GM19463 (cell line): ENCODE measurements around the gene TACC2.

Experiments used
- ATAC-seq: cut with Tn5 transposase; IDR thresholded peaks from one replicate; pipeline ENCODE4 v1.9.1; 2021; ENCODE audit warnings: mild to moderate bottlenecking, moderate library complexity; ENCODE audit not compliant: unreplicated experiment

TACC2 gene

DNA sequence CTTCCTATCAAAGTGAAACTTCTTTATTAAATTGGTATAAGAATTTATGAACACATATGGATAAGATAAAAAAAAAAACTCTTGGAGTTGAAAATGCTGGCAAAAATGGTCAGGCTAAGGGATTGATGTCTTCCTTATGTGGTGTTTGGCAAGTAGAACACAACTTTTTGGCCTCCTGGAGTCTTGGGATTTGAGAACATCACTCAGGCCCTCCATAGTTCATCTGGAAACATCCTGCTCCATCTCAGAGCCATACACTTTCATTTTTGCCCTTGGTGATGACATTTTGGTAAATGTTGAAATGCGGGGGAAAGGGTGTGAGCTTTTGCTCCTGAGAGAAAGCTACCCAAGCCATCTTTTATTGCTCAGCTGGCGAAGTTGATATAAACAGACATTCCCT, 254.6 kb downstream of the TACC2 start:
- ATAC-seq: no peak

DNA sequence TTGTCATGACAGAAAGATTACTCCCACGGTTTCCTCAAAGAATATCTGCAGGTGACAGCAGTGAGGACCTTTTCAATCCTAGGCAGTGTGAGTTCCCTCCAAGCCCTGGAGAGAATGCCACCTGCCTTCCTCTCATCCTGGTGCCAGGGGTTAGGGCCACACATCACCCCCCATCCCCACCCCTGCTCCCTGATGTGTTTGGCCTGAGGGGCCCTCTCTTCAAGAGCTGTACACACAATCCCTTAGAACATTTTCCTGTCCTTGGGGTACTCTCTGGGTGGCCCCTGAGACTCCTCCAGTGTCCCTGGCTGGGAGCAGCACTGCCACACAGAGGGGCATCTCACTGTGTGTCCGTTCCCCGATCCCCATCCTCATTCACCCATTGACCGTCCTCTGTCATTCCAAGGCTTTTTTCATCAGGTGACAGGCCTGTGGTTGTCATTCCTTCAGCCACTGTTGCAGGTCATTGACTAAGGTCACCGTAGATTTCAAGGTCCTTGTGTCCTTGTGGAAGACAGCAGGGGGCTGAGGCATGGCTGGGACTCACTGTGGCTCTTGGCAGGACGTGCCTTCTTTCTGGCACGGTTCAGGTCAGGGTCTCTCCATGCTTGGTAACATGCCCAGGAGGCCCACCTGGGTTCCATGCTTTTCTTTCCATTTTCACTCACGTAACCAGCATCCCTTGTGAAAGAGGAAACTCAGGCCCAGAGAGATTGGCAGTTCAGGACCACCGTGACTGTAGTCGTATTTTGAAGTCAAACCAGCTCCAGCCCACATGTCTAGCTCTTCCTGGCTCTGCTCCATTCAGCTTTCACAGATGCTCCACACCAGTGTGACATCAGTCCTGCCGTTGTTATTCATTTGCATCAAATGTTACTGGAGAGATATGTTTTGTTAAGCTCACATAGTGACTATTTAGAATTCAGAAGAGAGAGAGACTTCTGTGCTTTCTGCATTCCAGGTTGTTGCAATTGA, 255.3 kb downstream of the TACC2 start:
- ATAC-seq: no peak

- no peak for ATAC-seq
These were observed 256.2 kb downstream of the TACC2 start for GRCh38 chr10:122245136-122245535.

- no peak for ATAC-seq
These were observed 256.9 kb downstream of the TACC2 start for GRCh38 chr10:122245897-122246296.

- no peak for ATAC-seq
These were observed 258.0 kb downstream of the TACC2 start for GRCh38 chr10:122246830-122247520.

DNA sequence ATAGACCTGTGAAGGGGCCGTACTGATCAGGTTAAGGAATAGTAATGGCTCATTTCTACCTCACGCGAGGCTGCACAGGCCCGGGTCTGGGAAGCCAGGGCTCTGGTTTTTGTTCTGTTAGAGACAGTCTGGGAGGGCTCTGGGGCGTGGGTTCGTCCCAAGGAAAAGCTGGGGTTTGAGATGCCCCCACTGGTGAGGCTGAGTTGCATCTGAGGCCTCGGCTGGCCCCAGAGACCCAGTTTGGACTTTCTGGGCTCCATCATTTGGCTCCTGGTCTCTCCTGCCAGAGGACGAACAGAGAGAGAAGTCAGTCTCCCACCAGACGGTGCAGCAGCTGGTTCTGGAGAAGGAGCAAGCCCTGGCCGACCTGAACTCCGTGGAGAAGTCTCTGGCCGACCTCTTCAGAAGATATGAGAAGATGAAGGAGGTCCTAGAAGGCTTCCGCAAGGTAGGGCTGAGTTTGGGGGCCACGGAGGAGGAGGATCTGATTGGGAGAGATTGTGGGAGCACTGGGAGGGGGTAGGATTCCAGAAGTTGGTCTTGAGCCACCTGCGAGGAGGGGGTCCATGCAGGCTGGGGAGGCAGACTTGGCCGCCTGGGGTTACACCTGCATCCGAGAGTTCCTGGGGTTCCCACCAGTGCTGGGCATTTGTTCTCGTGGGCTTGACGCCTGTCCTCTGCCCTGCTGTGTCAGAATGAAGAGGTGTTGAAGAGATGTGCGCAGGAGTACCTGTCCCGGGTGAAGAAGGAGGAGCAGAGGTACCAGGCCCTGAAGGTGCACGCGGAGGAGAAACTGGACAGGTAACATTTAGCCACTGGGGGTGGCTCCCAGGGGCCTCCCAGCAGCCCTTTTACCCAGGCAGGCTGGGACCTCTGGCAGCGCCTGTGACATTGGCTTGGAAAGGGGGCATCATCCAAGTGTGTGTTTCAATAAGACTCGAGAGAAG, 259.7 kb downstream of the TACC2 start:
- ATAC-seq: no peak

DNA sequence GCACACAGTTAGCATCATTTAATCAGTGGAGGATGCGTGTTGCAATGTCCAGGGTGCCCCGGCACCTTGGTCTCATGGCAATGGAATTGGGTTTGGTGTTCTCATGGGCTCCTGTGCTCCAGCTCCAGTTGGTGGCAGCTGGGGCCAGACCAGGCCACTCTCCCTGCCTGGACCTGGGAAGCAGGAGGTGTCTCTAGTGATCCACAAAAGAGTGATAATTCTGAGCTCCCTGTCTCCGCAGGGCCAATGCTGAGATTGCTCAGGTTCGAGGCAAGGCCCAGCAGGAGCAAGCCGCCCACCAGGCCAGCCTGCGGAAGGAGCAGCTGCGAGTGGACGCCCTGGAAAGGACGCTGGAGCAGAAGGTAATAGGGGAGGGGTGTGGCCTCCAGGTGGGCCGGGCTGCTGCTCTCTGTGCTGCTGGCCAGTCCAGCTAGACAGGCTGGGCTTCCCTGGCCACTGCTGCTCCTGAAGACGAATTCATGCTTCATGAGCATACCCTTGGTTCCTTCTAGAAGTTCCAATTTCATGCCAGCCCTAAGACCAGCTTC, 260.4 kb downstream of the TACC2 start:
- no peak for ATAC-seq

- ATAC-seq: no peak
These were observed 261.2 kb downstream of the TACC2 start for GRCh38 chr10:122249991-122250750.

GRCh38 chr10:122251459-122252255, 262.7 kb downstream of the TACC2 start:
- ATAC-seq: no peak

DNA sequence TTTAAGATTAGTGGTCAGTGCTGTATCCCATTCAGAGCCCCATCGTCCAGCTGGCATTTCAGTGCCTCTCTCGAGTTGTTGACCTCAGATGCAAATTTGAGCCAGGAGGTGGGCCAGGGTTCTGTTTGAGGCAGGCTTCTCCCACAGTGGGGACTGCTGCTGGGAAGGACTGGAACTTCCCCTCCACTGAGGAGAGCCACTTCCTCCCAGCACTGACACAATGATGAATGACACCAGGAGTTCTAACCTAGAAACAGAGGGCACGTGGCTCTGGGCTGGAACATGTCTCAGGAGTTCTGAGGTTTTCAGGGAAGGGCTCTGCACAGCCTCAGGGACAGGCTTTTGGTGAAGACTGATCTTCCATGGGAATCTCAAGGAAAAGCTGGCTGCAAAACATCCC, 263.8 kb downstream of the TACC2 start:
- ATAC-seq: no peak

GRCh38 chr10:122253605-122254004, 264.6 kb downstream of the TACC2 start:
- ATAC-seq: no peak

GRCh38 chr10:122254831-122255230, 265.9 kb downstream of the TACC2 start:
- ATAC-seq: no peak

DNA sequence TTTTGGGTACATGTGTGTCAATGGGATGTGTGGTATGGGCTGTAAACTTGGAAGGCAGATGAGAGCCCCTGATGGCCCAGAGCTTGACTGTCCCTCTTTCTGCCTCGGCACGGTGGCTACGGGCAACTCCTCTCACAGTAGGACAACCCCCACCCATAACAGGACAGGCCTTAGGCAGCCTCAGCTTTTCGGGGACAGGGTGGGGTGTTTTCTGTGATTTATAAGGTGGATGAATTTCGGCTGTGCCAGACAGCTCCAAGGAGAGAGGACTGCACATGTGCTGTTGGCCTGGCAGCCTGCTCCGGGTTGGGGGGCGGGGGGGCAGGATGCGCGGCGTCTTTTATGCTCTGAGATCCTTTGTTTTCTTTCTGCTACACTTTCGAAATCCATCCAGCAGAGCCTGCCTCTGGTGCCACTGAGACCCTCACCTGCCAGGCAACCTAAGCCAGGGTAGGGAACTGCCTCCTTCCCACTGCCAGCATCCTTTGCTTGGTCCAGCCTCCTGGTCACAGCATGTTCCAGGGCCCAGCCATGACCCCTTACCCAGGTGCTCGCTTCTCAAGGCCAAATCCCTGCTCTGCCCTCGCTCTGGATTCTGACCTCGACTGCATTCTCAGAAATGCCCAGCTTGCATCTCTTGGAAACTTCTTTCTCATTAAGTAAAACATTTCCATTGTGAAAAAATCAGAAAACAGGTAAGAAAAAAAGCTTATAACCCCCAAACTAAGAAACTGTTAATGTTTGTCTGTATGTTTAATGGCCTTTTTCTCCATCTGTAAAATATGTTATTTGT, 266.7 kb downstream of the TACC2 start:
- ATAC-seq: no peak

- ATAC-seq: no peak
These were observed 268.1 kb downstream of the TACC2 start for GRCh38 chr10:122257041-122257440.

- no peak for ATAC-seq
These were observed 269.4 kb downstream of the TACC2 start for GRCh38 chr10:122258136-122259074.

GRCh38 chr10:122259075-122259466, 270.1 kb downstream of the TACC2 start:
- ATAC-seq: no peak

- no peak for ATAC-seq
These were observed 272.6 kb downstream of the TACC2 start for GRCh38 chr10:122261584-122261983.
